AG09319 (cell line): ENCODE results near the gene SIM1.

ENCODE experiments used
- DNase-seq: peaks from one replicate; pipeline ENCODE4 v3.0.0-alpha.2; 2010; ENCODE audit warnings: low read depth; ENCODE audit errors: extremely low read depth
- CTCF ChIP-seq: IDR thresholded peaks from 2 replicates; pipeline ENCODE4 v1.5.1; 2011; ENCODE audit warnings: low read depth, mild to moderate bottlenecking, inconsistent platforms, low read length, moderate library complexity

Gene SIM1, protein sequence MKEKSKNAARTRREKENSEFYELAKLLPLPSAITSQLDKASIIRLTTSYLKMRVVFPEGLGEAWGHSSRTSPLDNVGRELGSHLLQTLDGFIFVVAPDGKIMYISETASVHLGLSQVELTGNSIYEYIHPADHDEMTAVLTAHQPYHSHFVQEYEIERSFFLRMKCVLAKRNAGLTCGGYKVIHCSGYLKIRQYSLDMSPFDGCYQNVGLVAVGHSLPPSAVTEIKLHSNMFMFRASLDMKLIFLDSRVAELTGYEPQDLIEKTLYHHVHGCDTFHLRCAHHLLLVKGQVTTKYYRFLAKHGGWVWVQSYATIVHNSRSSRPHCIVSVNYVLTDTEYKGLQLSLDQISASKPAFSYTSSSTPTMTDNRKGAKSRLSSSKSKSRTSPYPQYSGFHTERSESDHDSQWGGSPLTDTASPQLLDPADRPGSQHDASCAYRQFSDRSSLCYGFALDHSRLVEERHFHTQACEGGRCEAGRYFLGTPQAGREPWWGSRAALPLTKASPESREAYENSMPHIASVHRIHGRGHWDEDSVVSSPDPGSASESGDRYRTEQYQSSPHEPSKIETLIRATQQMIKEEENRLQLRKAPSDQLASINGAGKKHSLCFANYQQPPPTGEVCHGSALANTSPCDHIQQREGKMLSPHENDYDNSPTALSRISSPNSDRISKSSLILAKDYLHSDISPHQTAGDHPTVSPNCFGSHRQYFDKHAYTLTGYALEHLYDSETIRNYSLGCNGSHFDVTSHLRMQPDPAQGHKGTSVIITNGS

GRCh38 chr6:100464903-100465700, at the start of gene SIM1:
Gene SIM1 (minus strand): TSS chr6:100464921. CDS start chr6:100463468, 1,453 bp downstream.
- no peak for DNase-seq
- no peak for TF ChIP-seq CTCF

DNA sequence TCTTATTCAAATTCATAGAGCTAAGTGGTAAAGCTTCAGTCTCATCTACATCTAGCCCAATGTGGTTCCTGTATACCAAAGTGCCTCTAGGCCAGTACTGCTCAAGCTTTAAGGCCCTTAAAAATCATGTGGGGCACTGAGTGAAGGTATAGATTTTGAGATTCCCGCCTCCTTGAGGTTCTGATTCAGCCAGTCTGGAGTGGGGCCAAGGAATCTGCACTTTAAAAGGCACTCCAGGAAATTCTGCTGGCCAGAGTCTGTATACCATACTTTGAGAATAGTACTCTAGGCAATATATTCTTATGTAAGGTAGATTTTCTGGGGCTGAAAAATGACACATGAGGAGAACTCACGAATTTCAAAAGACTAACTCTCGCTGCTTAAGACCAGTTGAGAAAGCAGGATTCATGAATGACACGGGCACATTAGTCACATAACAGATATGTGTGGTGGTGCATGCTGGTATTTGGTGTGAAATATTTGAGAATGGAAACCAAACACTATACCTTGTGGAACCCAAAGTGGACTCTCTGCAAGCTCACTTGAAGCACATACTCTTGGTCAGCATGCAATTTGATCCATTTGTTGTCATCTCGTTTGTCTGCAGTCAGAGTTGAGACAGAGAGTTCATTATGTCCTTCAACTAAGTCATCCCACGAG, 47.6 kb upstream of the SIM1 start:
- no peak for DNase-seq
- no peak for TF ChIP-seq CTCF

- no peak for TF ChIP-seq CTCF
Measured at GRCh38 chr6:100509101-100509500, 44.4 kb upstream of the SIM1 start.

DNA sequence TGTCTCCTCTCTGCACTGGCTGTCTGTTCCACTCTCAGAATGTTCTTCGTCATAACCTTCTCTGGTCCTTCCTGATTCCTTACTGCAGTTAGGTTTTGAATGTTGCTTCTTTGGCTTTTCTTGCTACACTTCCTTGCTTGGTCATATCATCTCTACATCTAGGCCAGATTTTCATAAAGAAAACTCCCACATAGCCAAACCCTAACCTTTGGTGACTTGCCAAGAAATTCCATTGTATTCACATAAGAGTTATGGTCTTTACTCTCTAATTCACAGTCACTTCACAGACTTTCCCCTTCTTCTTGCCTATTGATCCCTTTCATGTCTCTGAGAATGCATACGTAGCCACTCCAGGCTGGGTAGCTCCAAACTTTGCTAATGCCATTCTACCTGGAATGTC, 41.9 kb upstream of the SIM1 start:
- no peak for DNase-seq
- no peak for TF ChIP-seq CTCF

More at GRCh38 chr6:100509101-100509500, 44.4 kb upstream of the SIM1 start:
- no peak for DNase-seq

DNA sequence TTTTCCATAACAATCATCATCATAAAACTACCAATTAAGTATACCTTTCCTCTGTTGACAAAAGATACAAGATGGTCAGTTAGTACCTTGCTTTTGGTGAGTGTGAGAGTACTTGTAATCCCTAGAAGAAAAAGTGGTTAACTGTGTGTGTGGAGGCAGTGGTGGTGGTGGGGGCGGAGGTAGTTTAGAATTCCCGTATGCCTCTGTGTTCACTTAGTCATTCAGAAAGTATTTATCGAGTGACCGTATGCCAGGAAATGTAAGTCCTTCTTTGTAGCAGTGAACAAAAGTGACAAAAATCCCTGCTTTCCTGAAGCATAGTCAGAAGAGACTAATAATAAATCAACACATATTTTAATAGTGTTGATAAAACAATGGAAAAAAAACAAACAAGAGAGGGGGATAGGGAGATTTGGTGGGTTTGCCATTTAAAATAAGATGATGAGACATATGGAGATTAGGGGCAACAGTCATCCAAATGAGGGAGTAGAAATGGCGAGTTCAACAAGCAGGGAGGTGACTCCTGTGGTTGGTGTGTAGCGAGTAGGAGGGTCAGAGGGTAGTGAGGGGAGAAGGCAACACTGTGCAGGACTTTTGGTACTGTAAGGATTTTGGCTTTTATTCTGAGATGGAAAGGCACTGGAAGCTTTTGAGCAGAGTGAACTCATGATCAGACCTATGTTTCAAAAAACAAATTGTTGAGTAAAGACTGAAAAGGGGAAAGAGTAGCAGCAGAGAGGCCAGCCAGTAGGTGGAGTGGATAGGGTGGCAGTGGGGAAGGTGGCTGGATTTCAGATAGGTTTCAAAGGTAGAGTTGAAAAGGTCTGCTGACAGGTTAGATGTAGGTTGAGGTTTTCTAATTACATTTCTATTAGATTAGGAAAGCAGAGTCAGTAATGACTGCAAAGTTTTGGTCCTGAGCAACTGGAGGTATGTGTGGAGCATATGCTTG, 40.3 kb upstream of the SIM1 start:
- peak; percentile 23 for DNase-seq
- no peak for TF ChIP-seq CTCF

DNA sequence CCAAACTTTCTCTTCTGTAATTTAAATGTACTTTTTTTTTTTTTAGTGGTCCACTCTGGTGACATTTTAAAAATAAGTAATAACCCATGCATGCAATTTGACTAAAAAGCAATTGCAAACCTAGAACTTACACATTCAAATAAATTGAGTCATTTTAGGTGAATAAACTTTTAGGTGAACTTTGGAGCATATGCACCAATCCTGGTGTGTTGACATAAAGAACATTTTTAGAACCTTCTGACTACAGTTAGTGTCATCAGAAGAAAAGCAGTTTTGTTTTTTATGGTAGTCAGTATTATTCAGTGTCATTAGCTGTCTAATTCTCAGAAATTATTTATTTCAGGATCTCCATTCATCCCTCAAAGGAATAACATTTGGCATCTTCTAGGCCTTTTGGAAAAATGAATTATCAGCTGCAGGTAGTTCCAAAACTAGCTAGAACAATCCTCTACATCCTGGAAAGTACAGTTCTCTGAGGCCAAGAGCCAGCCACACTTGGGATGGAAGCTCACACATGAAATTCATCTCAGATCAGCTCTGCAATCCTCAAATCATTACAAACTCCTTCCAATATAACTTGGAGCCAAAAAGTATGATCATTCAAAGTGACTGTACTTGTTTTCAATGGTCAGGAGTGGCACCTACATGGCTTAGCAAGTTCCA, 38.5 kb upstream of the SIM1 start:
- DNase-seq = no peak
- TF ChIP-seq CTCF = no peak
